HepG2 (cell line): ENCODE data around the gene ZNF581. TPM values are rescaled to one million over a fixed set of nuclear protein-coding genes. Genes with fewer than 3 reads are reported as not detected.

Source experiments
- ELF3 ChIP-seq: IDR thresholded peaks from 2 replicates; pipeline ENCODE4 v1.6.1; 2016; ENCODE audit warnings: missing genetic modification reagents, missing compliant biosample characterization
- MIER3 ChIP-seq: IDR thresholded peaks from 2 replicates; pipeline ENCODE4 v1.6.1; 2016; ENCODE audit warnings: missing compliant biosample characterization, borderline replicate concordance
- ZNF367 ChIP-seq: sonication (generic); formaldehyde crosslinking; IDR thresholded peaks from 2 replicates; pipeline ENCODE4 v1.4.0; 2020; ENCODE audit warnings: missing genetic modification reagents, borderline replicate concordance
- ZNF747 ChIP-seq: sonication (generic); formaldehyde crosslinking; IDR thresholded peaks from 2 replicates; pipeline ENCODE4 v1.8.1; 2023; ENCODE audit warnings: missing genetic modification reagents, mild to moderate bottlenecking, borderline replicate concordance
- ZNF839 ChIP-seq: sonication (generic); formaldehyde crosslinking; IDR thresholded peaks from 2 replicates; pipeline ENCODE4 v1.4.0; 2020; ENCODE audit warnings: missing genetic modification reagents, mild to moderate bottlenecking, borderline replicate concordance
- ZNF883 ChIP-seq: sonication (generic); formaldehyde crosslinking; IDR thresholded peaks from 2 replicates; pipeline ENCODE4 v1.5.1; 2020; ENCODE audit warnings: mild to moderate bottlenecking, missing genetic modification reagents; ENCODE audit errors: not compliant biosample characterization
- polyA plus RNA-seq, 8 experiments: library from polyadenylated mRNA; depleted of rRNA in 3 of 8; stranded (reverse) in 7 of 8; unstranded in 1 of 8; fragments of >200 nt; fragmentation: Illumina TruSeq in 4 of 8; extraction: Trizol in 4 of 8; gene quantifications; 2 replicates each; pipeline versions ENCODE4 v1.2.1 to v1.2.3, GENCODE V29; 2011 to 2016; ENCODE audit warnings: low read depth in 4 of 8, missing spikeins in 1 of 8, mixed read lengths in 1 of 8; ENCODE audit not compliant: insufficient read depth in 1 of 8
- total RNA-seq, 5 experiments: library from RNA; depleted of rRNA; stranded (reverse); fragments of >200 nt; fragmentation: Illumina TruSeq; extraction: Trizol; gene quantifications; 2 replicates each; pipeline ENCODE4 v1.2.3, GENCODE V29; 2016; ENCODE audit warnings: low read depth in 1 of 5
- TF ChIP-seq, protein P1 (sequence below): sonication (generic); formaldehyde crosslinking; IDR thresholded peaks from 2 replicates; pipeline ENCODE4 v1.4.0; 2020; ENCODE audit warnings: missing genetic modification reagents
- TF ChIP-seq, protein P2 (sequence below): sonication (generic); formaldehyde crosslinking; conservative IDR thresholded peaks from 2 replicates; pipeline ENCODE4 v1.4.0; 2020; ENCODE audit warnings: missing genetic modification reagents
- TF ChIP-seq, protein P3 (sequence below): sonication (generic); formaldehyde crosslinking; IDR thresholded peaks from 2 replicates; pipeline ENCODE4 v1.8.1; 2022; ENCODE audit warnings: low read depth, mild to moderate bottlenecking, missing genetic modification reagents
- TF ChIP-seq, protein P4 (sequence below): sonication (generic); formaldehyde crosslinking; IDR thresholded peaks from 2 replicates; pipeline ENCODE4 v1.4.0; 2020; ENCODE audit warnings: mild to moderate bottlenecking, missing genetic modification reagents
- TF ChIP-seq, protein P5 (sequence below): IDR thresholded peaks from 2 replicates; pipeline ENCODE4 v1.6.1; 2016; ENCODE audit warnings: low read depth, missing genetic modification reagents, missing compliant biosample characterization

Gene ZNF581
- total and polyA plus RNA-seq, 2 of the 13 experiments (the other 11 are each of a cell fraction or from before 2014, with no cell fraction given) = 19.6 to 49.5 TPM

DNA sequence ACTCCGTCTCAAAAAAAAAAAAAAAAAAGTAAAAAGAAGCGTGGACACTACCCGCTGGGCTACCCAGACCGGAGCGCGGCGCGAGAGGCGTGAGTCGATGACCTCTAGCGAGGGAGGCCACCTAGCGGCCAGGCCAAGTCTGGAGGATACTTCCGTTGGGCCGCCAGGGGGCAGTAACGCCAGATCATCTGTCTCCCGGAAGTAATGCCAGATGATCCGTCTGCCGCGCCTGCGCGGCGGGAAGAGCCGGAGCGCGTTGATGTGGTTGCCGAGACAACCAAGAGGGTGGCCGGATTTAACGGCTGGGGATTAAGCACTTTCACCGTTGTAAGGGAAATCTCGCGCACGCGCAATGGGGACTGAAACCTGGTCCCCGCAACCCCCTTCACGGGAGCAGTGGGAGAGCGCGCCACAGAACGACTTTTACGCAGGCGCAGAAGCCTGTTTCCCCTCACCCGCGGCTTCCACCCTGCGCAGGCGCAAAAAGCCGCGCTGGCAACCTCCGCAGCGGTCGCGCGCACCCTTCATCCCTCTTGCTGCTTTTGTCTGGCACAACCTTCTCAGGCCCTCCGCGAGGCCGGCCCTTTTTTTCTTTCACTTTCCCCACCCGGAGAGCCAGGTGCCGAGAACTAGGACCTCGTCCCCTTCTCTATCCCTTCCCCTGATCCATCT lies 10.3 kb downstream of the ZNF581 start (continued):
- TF ChIP-seq, protein P1, sequence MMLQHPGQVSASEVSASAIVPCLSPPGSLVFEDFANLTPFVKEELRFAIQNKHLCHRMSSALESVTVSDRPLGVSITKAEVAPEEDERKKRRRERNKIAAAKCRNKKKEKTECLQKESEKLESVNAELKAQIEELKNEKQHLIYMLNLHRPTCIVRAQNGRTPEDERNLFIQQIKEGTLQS (CRISPR knock-in tag) = no peak
- TF ChIP-seq, protein P2, sequence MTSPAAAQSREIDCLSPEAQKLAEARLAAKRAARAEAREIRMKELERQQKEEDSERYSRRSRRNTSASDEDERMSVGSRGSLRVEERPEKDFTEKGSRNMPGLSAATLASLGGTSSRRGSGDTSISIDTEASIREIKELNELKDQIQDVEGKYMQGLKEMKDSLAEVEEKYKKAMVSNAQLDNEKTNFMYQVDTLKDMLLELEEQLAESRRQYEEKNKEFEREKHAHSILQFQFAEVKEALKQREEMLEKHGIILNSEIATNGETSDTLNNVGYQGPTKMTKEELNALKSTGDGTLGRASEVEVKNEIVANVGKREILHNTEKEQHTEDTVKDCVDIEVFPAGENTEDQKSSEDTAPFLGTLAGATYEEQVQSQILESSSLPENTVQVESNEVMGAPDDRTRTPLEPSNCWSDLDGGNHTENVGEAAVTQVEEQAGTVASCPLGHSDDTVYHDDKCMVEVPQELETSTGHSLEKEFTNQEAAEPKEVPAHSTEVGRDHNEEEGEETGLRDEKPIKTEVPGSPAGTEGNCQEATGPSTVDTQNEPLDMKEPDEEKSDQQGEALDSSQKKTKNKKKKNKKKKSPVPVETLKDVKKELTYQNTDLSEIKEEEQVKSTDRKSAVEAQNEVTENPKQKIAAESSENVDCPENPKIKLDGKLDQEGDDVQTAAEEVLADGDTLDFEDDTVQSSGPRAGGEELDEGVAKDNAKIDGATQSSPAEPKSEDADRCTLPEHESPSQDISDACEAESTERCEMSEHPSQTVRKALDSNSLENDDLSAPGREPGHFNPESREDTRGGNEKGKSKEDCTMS (CRISPR knock-in tag) = no peak
- TF ChIP-seq ELF3 (CRISPR knock-in tag) = peak; percentile 69; the same call in 1 of the 2 replicates
- peak; percentile 69 for TF ChIP-seq ZNF883 (CRISPR knock-in tag)
- 0 out of 2 replicates have a peak, but pooled peaks have one; percentile 64 for TF ChIP-seq ZNF839
- TF ChIP-seq, protein P3, sequence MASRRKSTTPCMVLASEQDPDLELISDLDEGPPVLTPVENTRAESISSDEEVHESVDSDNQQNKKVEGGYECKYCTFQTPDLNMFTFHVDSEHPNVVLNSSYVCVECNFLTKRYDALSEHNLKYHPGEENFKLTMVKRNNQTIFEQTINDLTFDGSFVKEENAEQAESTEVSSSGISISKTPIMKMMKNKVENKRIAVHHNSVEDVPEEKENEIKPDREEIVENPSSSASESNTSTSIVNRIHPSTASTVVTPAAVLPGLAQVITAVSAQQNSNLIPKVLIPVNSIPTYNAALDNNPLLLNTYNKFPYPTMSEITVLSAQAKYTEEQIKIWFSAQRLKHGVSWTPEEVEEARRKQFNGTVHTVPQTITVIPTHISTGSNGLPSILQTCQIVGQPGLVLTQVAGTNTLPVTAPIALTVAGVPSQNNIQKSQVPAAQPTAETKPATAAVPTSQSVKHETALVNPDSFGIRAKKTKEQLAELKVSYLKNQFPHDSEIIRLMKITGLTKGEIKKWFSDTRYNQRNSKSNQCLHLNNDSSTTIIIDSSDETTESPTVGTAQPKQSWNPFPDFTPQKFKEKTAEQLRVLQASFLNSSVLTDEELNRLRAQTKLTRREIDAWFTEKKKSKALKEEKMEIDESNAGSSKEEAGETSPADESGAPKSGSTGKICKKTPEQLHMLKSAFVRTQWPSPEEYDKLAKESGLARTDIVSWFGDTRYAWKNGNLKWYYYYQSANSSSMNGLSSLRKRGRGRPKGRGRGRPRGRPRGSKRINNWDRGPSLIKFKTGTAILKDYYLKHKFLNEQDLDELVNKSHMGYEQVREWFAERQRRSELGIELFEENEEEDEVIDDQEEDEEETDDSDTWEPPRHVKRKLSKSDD (CRISPR knock-in tag) = peak; percentile 76
- peak; percentile 20; the same call in 1 of the 2 replicates for TF ChIP-seq ZNF747
- TF ChIP-seq, protein P4, sequence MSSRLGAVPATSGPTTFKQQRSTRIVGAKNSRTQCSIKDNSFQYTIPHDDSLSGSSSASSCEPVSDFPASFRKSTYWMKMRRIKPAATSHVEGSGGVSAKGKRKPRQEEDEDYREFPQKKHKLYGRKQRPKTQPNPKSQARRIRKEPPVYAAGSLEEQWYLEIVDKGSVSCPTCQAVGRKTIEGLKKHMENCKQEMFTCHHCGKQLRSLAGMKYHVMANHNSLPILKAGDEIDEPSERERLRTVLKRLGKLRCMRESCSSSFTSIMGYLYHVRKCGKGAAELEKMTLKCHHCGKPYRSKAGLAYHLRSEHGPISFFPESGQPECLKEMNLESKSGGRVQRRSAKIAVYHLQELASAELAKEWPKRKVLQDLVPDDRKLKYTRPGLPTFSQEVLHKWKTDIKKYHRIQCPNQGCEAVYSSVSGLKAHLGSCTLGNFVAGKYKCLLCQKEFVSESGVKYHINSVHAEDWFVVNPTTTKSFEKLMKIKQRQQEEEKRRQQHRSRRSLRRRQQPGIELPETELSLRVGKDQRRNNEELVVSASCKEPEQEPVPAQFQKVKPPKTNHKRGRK (CRISPR knock-in tag) = no peak
- TF ChIP-seq, protein P5, sequence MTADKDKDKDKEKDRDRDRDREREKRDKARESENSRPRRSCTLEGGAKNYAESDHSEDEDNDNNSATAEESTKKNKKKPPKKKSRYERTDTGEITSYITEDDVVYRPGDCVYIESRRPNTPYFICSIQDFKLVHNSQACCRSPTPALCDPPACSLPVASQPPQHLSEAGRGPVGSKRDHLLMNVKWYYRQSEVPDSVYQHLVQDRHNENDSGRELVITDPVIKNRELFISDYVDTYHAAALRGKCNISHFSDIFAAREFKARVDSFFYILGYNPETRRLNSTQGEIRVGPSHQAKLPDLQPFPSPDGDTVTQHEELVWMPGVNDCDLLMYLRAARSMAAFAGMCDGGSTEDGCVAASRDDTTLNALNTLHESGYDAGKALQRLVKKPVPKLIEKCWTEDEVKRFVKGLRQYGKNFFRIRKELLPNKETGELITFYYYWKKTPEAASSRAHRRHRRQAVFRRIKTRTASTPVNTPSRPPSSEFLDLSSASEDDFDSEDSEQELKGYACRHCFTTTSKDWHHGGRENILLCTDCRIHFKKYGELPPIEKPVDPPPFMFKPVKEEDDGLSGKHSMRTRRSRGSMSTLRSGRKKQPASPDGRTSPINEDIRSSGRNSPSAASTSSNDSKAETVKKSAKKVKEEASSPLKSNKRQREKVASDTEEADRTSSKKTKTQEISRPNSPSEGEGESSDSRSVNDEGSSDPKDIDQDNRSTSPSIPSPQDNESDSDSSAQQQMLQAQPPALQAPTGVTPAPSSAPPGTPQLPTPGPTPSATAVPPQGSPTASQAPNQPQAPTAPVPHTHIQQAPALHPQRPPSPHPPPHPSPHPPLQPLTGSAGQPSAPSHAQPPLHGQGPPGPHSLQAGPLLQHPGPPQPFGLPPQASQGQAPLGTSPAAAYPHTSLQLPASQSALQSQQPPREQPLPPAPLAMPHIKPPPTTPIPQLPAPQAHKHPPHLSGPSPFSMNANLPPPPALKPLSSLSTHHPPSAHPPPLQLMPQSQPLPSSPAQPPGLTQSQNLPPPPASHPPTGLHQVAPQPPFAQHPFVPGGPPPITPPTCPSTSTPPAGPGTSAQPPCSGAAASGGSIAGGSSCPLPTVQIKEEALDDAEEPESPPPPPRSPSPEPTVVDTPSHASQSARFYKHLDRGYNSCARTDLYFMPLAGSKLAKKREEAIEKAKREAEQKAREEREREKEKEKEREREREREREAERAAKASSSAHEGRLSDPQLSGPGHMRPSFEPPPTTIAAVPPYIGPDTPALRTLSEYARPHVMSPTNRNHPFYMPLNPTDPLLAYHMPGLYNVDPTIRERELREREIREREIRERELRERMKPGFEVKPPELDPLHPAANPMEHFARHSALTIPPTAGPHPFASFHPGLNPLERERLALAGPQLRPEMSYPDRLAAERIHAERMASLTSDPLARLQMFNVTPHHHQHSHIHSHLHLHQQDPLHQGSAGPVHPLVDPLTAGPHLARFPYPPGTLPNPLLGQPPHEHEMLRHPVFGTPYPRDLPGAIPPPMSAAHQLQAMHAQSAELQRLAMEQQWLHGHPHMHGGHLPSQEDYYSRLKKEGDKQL (CRISPR knock-in tag) = no peak
- peak; percentile 33; the same call in 1 of the 2 replicates for TF ChIP-seq MIER3 (CRISPR knock-in tag)
- TF ChIP-seq ZNF367 (CRISPR knock-in tag) = no peak
